Peyer's patch (tissue), 4 donors: ENCODE data around the gene NFYB.

ENCODE experiments used
- CTCF ChIP-seq, 6 experiments: fragments of 450-650 bp in 4 of 6; fragments of 200-600 bp in 2 of 6; sonication (generic) in 1 of 6; IDR thresholded peaks; one replicate each; pipeline ENCODE4 v1.5.1; 2017 to 2019; ENCODE audit warnings: antibody characterized with exemption in 6 of 6, mild to moderate bottlenecking in 3 of 6, moderate library complexity in 1 of 6
- POLR2A ChIP-seq, 2 donors: fragments of 450-650 bp; IDR thresholded peaks; one replicate each; pipeline ENCODE4 v1.5.1; 2017; ENCODE audit warnings: antibody characterized with exemption in 2 of 2, mild to moderate bottlenecking in 2 of 2, moderate library complexity in 2 of 2

GRCh38 chr12:104105461-104105860 is 32.5 kb downstream of the NFYB start:
- TF ChIP-seq POLR2A (IDR thresholded peaks at IDR 0.05) (no peak), CTCF (IDR thresholded peaks at IDR 0.05) (no peak)
